Esophagus (tissue), 2 donors: ENCODE results near the gene TIMM22. TPM values are rescaled to one million over a fixed set of nuclear protein-coding genes. Genes with fewer than 3 reads are reported as not detected.

ENCODE experiments used
- H3K27ac ChIP-seq, 2 donors: one replicate each; pipeline ENCODE4 v1.5.1; 2013; ENCODE audit warnings: low read depth in 2 of 2, mild to moderate bottlenecking in 2 of 2, inconsistent platforms in 1 of 2, low read length in 1 of 2, moderate library complexity in 1 of 2
- H3K27me3 ChIP-seq, 2 donors: one replicate each; pipeline ENCODE4 v1.6.1; 2013; ENCODE audit warnings: low read length in 2 of 2, control low read depth in 1 of 2, mild to moderate bottlenecking in 1 of 2; ENCODE audit not compliant: insufficient read depth in 2 of 2, control insufficient read depth in 1 of 2
- H3K36me3 ChIP-seq, 2 donors: one replicate each; pipeline ENCODE4 v1.6.1; 2013; ENCODE audit warnings: low read length in 1 of 2; ENCODE audit not compliant: control insufficient read depth in 2 of 2, insufficient read depth in 2 of 2
- H3K4me1 ChIP-seq, 2 donors: one replicate each; pipeline ENCODE4 v1.6.1; 2013; ENCODE audit warnings: low read length in 1 of 2; ENCODE audit not compliant: control insufficient read depth in 2 of 2, insufficient read depth in 2 of 2
- H3K4me3 ChIP-seq, 2 donors: one replicate each; pipeline ENCODE4 v1.5.1; 2013; ENCODE audit warnings: low read length in 2 of 2, mild to moderate bottlenecking in 2 of 2, low read depth in 1 of 2, moderate library complexity in 1 of 2
- H3K9me3 ChIP-seq, 2 donors: one replicate each; pipeline ENCODE4 v1.6.1; 2013; ENCODE audit warnings: mild to moderate bottlenecking in 2 of 2, low read depth in 1 of 2, low read length in 1 of 2, moderate library complexity in 1 of 2; ENCODE audit not compliant: control insufficient read depth in 2 of 2, insufficient read depth in 1 of 2
- WGBS, 2 donors: extraction: QIAGEN DNeasy Blood & Tissue Kit; methylation state at CpG; one replicate each; pipeline ENCODE4 v1.1.7; 2013; 5-methylcytosine and 5-hydroxymethylcytosine counted together
- polyA plus RNA-seq, 2 donors: library from polyadenylated mRNA; stranded (reverse); fragments of 200-250 nt; gene quantifications; one replicate each; pipeline ENCODE4 v1.2.3, GENCODE V29; 2013
- donor health status: healthy with polysubstance abuse.
- donor health status: Bipolar disorder and iron deficiency.

The TIMM22 gene
- polyA plus RNA-seq, 2 donors = 5.0 to 9.3 TPM

GRCh38 chr17:1033503-1033902 lies 36.6 kb downstream of the TIMM22 start:
- peaks cover 6 to 16% of the 10 kb centered on the region in 2 donors for H3K4me1 ChIP-seq
- H3K27ac ChIP-seq = no peak overlapping the region
- no peaks in the 10 kb centered on the region for H3K9me3 ChIP-seq
- 76% methylated on average over 11 of the region's 11 CpGs for WGBS, 2 donors
- peaks cover 5 to 40% of the 10 kb centered on the region in 2 donors for H3K36me3 ChIP-seq
- no peaks in the 10 kb centered on the region for H3K27me3 ChIP-seq
- H3K4me3 ChIP-seq = no peak overlapping the region

GRCh38 chr17:1034652-1035210 lies 37.8 kb downstream of the TIMM22 start:
- H3K4me3 ChIP-seq = no peak overlapping the region
- no peak overlapping the region for H3K27ac ChIP-seq
- peaks cover 5 to 42% of the 10 kb centered on the region in 2 donors for H3K36me3 ChIP-seq
- H3K9me3 ChIP-seq = no peaks in the 10 kb centered on the region
- H3K27me3 ChIP-seq = no peaks in the 10 kb centered on the region
- peaks cover 6 to 14% of the 10 kb centered on the region in 2 donors for H3K4me1 ChIP-seq
- WGBS, 2 donors = 83 to 88% methylated on average over 20 of the region's 20 CpGs

DNA sequence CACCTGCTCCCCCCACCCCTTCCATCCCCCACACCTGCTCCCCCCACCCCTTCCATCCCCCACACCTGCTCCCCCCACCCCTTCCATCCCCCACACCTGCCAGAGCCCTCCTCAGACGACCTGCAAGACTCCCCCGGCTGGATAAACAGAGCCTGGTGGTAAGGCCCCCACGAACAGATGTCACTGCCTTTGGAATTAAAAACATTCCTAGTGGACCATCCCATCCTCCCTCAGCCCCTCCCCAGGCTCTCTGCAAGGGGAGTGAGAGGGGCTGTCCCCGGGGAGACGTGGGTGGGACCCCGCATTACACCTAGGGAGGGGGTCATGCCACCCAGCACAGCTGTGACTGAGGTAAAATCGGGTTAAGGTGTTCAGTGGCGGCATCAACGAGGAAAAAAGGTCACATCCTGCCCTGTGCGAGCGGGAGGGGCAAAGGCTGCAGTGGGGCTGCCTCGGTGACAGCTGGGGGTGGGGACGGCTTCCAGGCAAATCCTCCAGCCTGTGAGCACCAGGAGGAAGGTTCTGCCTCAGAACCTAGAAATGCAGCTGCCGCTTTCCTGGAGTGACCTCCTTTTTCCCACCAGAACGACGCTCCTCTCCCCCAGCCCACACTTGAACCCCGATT lies 38.7 kb downstream of the TIMM22 start:
- no peaks in the 10 kb centered on the region for H3K27me3 ChIP-seq
- WGBS, 2 donors = 60 to 63% methylated on average over 17 of the region's 17 CpGs
- peaks cover 1 to 11% of the 10 kb centered on the region in 2 donors for H3K4me1 ChIP-seq
- no peak overlapping the region for H3K4me3 ChIP-seq
- H3K27ac ChIP-seq = no peak overlapping the region
- no peaks in the 10 kb centered on the region for H3K9me3 ChIP-seq
- peaks cover 5 to 44% of the 10 kb centered on the region in 2 donors for H3K36me3 ChIP-seq

DNA sequence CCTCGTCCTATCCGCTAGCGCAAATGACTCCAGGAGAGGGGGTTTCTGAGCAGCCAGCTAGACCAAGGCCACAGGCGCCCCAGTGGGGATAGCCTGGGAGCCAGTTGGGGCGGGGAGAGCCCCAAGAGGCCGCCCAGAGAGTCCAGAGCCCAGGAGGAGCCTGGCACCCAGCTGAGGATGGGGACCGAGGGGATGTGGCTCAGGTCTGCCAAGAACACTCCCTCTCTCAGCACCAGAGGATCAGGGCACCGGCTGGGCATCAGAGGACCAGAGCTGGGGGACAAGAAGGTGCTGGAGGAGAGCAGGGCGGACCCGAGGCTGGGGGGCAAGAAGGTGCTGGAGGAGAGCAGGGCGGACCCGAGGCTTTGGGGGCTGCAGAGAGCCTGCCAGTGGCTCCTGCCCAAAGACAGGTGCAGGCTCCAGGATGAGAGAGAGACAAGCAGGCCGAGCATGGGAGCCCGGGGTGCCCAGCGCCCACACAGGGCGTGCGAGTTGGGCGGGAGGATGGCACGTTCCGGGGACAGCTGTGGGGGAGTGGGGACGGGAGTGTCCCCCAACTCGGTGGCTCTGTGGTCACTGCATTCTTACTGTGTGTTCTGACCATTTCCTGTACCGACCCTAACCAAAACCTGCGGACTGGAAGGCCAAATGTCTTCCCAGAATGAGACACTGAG lies 39.4 kb downstream of the TIMM22 start:
- H3K4me3 ChIP-seq = no peak overlapping the region
- H3K36me3 ChIP-seq = peaks cover 5 to 49% of the 10 kb centered on the region in 2 donors
- no peaks in the 10 kb centered on the region for H3K9me3 ChIP-seq
- peaks cover 0 to 11% of the 10 kb centered on the region in 2 donors for H3K4me1 ChIP-seq
- WGBS, 2 donors = 85% methylated on average over 22 to 24 of the region's 24 CpGs
- H3K27me3 ChIP-seq = no peaks in the 10 kb centered on the region
- no peak overlapping the region for H3K27ac ChIP-seq

GRCh38 chr17:1036845-1037237 lies 39.9 kb downstream of the TIMM22 start:
- H3K4me3 ChIP-seq = no peak overlapping the region
- peaks cover 0 to 9% of the 10 kb centered on the region in 2 donors for H3K4me1 ChIP-seq
- peaks cover 5 to 50% of the 10 kb centered on the region in 2 donors for H3K36me3 ChIP-seq
- WGBS, 2 donors = 93 to 95% methylated on average over 2 of the region's 2 CpGs
- no peaks in the 10 kb centered on the region for H3K27me3 ChIP-seq
- H3K9me3 ChIP-seq = no peaks in the 10 kb centered on the region
- H3K27ac ChIP-seq = no peak overlapping the region

DNA sequence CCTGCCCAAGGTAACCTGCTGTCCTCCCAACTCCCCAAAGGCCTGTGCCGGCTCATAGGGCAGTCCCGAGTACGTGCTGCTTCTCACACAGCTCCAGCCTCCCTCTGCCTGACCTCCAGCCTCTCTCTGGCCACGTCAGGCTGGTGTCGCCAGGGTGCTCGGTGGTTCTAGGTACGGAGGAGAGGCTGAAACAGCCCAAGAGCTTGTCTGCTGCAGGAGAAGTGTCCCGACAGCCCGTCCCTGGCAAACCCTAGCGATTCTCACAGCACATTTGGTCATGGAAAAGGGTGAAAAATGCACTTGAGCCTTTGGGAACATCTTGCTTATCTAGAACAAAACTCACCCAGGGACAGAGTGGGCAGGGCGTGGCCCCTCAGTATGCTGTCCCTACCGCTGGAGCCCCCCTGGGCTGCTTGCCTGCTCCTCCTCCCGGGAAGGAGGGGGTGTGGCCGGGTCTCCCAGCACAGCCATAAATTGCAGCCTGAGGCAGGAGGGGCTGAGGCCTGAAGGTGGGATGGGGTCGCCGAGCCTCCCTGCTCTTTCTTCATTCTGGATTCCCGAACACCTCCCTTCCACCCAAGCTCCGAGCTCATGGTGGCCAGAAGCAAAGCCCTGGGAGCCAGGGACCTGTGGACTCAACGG lies 40.4 kb downstream of the TIMM22 start:
- H3K36me3 ChIP-seq = peaks cover 5 to 55% of the 10 kb centered on the region in 2 donors
- H3K4me1 ChIP-seq = peaks cover 0 to 7% of the 10 kb centered on the region in 2 donors
- 88 to 90% methylated on average over 19 of the region's 19 CpGs for WGBS, 2 donors
- H3K9me3 ChIP-seq = no peaks in the 10 kb centered on the region
- no peak overlapping the region for H3K4me3 ChIP-seq
- no peak overlapping the region for H3K27ac ChIP-seq
- H3K27me3 ChIP-seq = no peaks in the 10 kb centered on the region

GRCh38 chr17:1038459-1039122 lies 41.7 kb downstream of the TIMM22 start:
- Histone ChIP-seq H3K27ac (no peak overlapping the region), H3K27me3 (no peaks in the 10 kb centered on the region), H3K4me1 (peaks cover 0 to 7% of the 10 kb centered on the region in 2 donors), H3K4me3 (no peak overlapping the region), H3K36me3 (peaks cover 5 to 51% of the 10 kb centered on the region in 2 donors), H3K9me3 (no peaks in the 10 kb centered on the region)
- WGBS, 2 donors = 83 to 87% methylated on average over 28 to 31 of the region's 31 CpGs

DNA sequence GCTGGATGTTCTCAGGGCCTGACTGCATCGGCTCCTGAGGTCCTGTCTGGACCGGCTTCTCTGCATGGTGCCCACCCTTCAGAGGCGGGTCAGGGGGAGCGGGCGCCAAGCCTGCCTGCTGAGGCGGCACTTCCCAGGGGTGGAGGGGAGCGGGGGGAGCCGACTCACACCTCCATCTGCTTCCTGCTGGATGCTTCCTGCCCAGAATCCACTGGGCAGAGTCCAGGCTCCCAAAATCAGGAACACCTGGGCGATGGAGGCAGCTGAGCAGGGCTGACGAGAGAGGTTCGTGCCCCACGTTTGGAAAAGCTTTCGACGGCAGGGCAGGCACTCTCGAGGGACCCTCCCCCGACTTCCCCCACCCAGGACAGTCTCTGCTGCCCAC lies 42.2 kb downstream of the TIMM22 start:
- Histone ChIP-seq H3K4me3 (no peak overlapping the region), H3K36me3 (peaks cover 3 to 50% of the 10 kb centered on the region in 2 donors), H3K27ac (peak overlapping the region; percentile 38), H3K27me3 (no peaks in the 10 kb centered on the region), H3K4me1 (peaks cover 0 to 7% of the 10 kb centered on the region in 2 donors), H3K9me3 (no peaks in the 10 kb centered on the region)
- 77 to 85% methylated on average over 15 to 16 of the region's 16 CpGs for WGBS, 2 donors

DNA sequence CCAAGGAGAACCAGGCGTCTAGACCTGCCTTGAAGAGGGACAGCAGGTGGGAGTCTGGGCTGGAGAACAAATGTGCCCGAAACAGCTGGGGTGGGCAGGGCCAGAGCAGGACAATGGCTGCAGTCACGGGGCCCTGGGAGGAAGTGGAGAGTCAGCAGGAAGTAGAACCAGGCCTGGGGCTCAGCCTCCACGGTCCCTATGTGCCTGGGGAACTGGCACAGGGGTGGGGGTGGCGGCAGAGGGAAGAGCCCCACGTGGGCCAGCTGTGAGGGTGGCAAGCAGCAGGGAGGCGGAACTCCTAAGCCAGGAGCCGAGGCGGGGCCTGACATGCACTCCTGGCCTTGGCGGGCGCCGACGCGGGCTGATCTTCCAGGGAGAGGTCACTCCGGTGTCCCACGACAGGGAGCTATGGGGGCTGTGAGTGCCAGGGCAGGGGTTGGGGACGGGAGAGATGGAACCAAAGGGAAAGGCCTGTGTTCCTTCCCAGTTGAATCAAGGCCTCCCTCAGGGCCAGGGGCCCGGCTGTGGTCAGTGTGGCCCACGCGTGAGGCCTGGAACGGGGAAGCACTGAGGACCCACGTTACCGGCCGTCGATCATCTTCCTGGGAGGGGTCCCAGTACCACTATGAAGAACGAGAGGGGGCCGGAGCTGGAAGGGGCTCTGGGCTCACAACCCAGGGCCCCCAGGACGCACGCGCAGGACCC lies 42.7 kb downstream of the TIMM22 start:
- Histone ChIP-seq H3K4me1 (peaks cover 0 to 7% of the 10 kb centered on the region in 2 donors), H3K36me3 (peaks cover 0 to 46% of the 10 kb centered on the region in 2 donors), H3K27me3 (no peaks in the 10 kb centered on the region), H3K27ac (peak overlapping the region; percentile 38 to 65), H3K4me3 (no peak overlapping the region), H3K9me3 (no peaks in the 10 kb centered on the region)
- WGBS, 2 donors = 68% methylated on average over 26 to 30 of the region's 30 CpGs
